HEK293 (cell line): Measurements from ENCODE around the gene SLC25A1.

Source experiments
- CTCF ChIA-PET: fragments of 350-600 bp; formaldehyde crosslinking; extraction: SDS; loops from one replicate; lab custom pipeline; 2021; ENCODE audit warnings: antibody characterized with exemption; lab: Yijun Ruan, JAX
- POLR2A ChIA-PET: fragments of 300-600 bp; formaldehyde crosslinking; extraction: SDS; loops from one replicate; lab custom pipeline; 2020; ENCODE audit warnings: antibody characterized with exemption, inconsistent platforms; lab: Yijun Ruan, JAX
- H3K27ac ChIP-seq: fragments of 200-500 bp; sonication (Bioruptor generic); 2 replicates; pipeline ENCODE4 v1.5.1; 2014; ENCODE audit warnings: low read depth, low read length, control low read depth, inconsistent platforms; ENCODE audit errors: extremely low read depth
- H3K36me3 ChIP-seq, 2 experiments: fragments of 200-500 bp in 1 of 2; sonication (Bioruptor generic) in 1 of 2; 1 replicate in 1 of 2; 2 replicates in 1 of 2; pipeline ENCODE4 v1.5.1; 2014 to 2017; ENCODE audit warnings: inconsistent platforms in 2 of 2, low read length in 2 of 2; ENCODE audit not compliant: control insufficient read depth in 2 of 2, insufficient read depth in 1 of 2
- H3K4me1 ChIP-seq: fragments of 200-500 bp; sonication (Bioruptor generic); 2 replicates; pipeline ENCODE4 v1.5.1; 2014; ENCODE audit warnings: mild to moderate bottlenecking, low read length, inconsistent platforms; ENCODE audit not compliant: control insufficient read depth, insufficient read depth
- H3K4me3 ChIP-seq: 2 replicates; pipeline ENCODE4 v1.5.1; 2011; ENCODE audit warnings: low read depth, mild to moderate bottlenecking, control low read depth, low read length, moderate library complexity
- H3K9me3 ChIP-seq: fragments of 200-500 bp; sonication (Bioruptor generic); 2 replicates; pipeline ENCODE4 v1.5.1; 2014; ENCODE audit warnings: low read depth, low read length, inconsistent platforms; ENCODE audit not compliant: control insufficient read depth, insufficient read depth
- KLF8 ChIP-seq: fragments of 450-650 bp; formaldehyde crosslinking; IDR thresholded peaks from 2 replicates; pipeline ENCODE4 v1.5.1; 2016; ENCODE audit warnings: missing biosample characterization, missing genetic modification characterization
- OSR2 ChIP-seq: fragments of 450-650 bp; formaldehyde crosslinking; IDR thresholded peaks from 2 replicates; pipeline ENCODE4 v1.5.1; 2016; ENCODE audit warnings: missing biosample characterization, missing genetic modification characterization
- RBAK ChIP-seq: fragments of 450-650 bp; formaldehyde crosslinking; IDR thresholded peaks from 2 replicates; pipeline ENCODE4 v1.5.1; 2016; ENCODE audit warnings: missing biosample characterization, missing genetic modification characterization
- YY1 ChIP-seq: fragments of 450-650 bp; formaldehyde crosslinking; IDR thresholded peaks from 2 replicates; pipeline ENCODE4 v1.5.1; 2018; ENCODE audit warnings: missing biosample characterization, missing genetic modification characterization
- ZBTB1 ChIP-seq: fragments of 450-650 bp; formaldehyde crosslinking; IDR thresholded peaks from 2 replicates; pipeline ENCODE4 v1.5.1; 2016; ENCODE audit warnings: missing biosample characterization, missing genetic modification characterization
- ZNF114 ChIP-seq: fragments of 450-650 bp; formaldehyde crosslinking; IDR thresholded peaks from 2 replicates; pipeline ENCODE4 v1.5.0; 2017; ENCODE audit warnings: missing biosample characterization, missing genetic modification characterization
- ZNF121 ChIP-seq: fragments of 450-650 bp; formaldehyde crosslinking; IDR thresholded peaks from 2 replicates; pipeline ENCODE4 v1.5.1; 2016; ENCODE audit warnings: missing biosample characterization, missing genetic modification characterization
- ZNF19 ChIP-seq: fragments of 450-650 bp; formaldehyde crosslinking; IDR thresholded peaks from 2 replicates; pipeline ENCODE4; 2016; ENCODE audit warnings: missing biosample characterization, missing genetic modification characterization, low read depth
- ZNF221 ChIP-seq: fragments of 450-650 bp; formaldehyde crosslinking; IDR thresholded peaks from 2 replicates; pipeline ENCODE4 v1.5.1; 2017; ENCODE audit warnings: missing biosample characterization, missing genetic modification characterization, borderline replicate concordance
- ZNF266 ChIP-seq: fragments of 450-650 bp; formaldehyde crosslinking; IDR thresholded peaks from 2 replicates; pipeline ENCODE4 v1.5.1; 2016; ENCODE audit warnings: missing biosample characterization, missing genetic modification characterization, low read depth
- ZNF530 ChIP-seq: fragments of 450-650 bp; formaldehyde crosslinking; IDR thresholded peaks from 2 replicates; pipeline ENCODE4 v1.5.1; 2016; ENCODE audit warnings: low read depth, missing biosample characterization, missing genetic modification characterization
- ZNF548 ChIP-seq: fragments of 450-650 bp; formaldehyde crosslinking; IDR thresholded peaks from 2 replicates; pipeline ENCODE4 v1.5.1; 2016; ENCODE audit warnings: missing biosample characterization, missing genetic modification characterization
- ZNF707 ChIP-seq: fragments of 450-650 bp; formaldehyde crosslinking; IDR thresholded peaks from 2 replicates; pipeline ENCODE4 v1.5.1; 2016; ENCODE audit warnings: missing biosample characterization, missing genetic modification characterization
- ZSCAN30 ChIP-seq: fragments of 450-650 bp; IDR thresholded peaks from 2 replicates; pipeline ENCODE4 v1.5.1; 2018; ENCODE audit warnings: missing biosample characterization, mild to moderate bottlenecking, missing genetic modification characterization, moderate library complexity
- TF ChIP-seq, protein P1 (sequence below): fragments of 450-650 bp; formaldehyde crosslinking; IDR thresholded peaks from 2 replicates; pipeline ENCODE4 v1.5.1; 2016; ENCODE audit warnings: missing biosample characterization, missing genetic modification characterization
- TF ChIP-seq, protein P2 (sequence below): fragments of 450-650 bp; formaldehyde crosslinking; IDR thresholded peaks from 2 replicates; pipeline ENCODE4 v1.5.1; 2016; ENCODE audit warnings: missing biosample characterization, missing genetic modification characterization
- TF ChIP-seq, protein P3 (sequence below): fragments of 450-650 bp; formaldehyde crosslinking; IDR thresholded peaks from 2 replicates; pipeline ENCODE4 v1.5.1; 2016; ENCODE audit warnings: missing biosample characterization, missing genetic modification characterization
- TF ChIP-seq, protein P4 (sequence below): fragments of 450-650 bp; formaldehyde crosslinking; IDR thresholded peaks from 2 replicates; pipeline ENCODE4 v1.5.1; 2016; ENCODE audit warnings: missing biosample characterization, missing genetic modification characterization

The SLC25A1 gene

DNA sequence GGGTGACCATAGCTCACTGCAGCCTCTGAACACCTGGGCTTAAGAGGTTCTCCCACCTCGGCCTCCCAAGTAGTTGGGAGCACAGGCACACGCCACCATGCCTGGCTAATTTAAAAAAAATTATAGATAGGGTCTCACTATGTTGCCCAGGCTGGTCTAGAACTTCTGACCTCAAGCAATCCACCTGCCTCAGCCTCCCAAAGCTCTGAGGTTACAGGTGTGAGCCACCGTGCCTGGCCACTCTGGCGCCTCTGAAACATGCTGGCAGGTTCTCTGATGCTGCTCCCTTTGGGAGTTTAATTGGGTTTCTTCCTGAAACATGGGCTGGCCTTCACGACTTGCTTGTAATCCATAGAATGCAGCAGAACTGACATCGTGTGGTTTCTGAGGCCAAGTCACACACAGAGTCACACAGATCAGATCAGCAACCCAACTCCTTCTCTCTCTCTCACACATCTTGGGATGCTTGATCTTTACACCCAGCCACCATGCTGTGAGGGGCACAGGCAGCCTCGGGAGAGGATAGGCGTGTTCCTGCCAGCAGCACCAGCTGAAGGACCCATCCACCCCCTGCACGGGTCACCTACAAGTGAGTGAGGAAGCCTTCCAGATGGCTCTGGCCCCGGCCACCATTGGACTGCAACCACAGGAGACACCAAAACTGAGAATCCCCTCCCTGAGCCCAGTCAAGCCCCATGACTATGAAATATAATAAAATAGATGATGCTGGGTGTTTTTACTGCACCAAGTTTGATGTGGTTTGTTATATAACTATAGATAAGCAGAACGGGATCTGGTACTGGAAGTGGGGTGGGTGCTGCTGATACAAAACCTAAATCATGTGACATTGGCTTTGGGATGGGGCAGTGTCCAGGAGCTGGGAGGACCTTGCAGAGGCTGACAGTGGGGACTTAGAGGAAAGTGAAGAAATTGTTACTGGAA, 25.3 kb downstream of the SLC25A1 start:
- TF ChIP-seq ZNF121 (tag by site-specific recombination) (0 out of 2 replicates have a peak, but pooled peaks have one; percentile 43), ZNF707 (tag by site-specific recombination) (peak; percentile 83), ZSCAN30 (no peak)
- ChIA-PET CTCF (interaction anchor here (3.6 kb wide), 1 partner anchor 8 kb away, joined by 27 read pairs; the partner anchor contains the start of gene ESS2), POLR2A (interaction anchor here (0.6 to 2.2 kb wide), 4 partner anchors 9 to 1004 kb away, joined by 3 to 7 read pairs (median 4); partner anchors contain the start of genes ESS2 and SLC25A1)

DNA sequence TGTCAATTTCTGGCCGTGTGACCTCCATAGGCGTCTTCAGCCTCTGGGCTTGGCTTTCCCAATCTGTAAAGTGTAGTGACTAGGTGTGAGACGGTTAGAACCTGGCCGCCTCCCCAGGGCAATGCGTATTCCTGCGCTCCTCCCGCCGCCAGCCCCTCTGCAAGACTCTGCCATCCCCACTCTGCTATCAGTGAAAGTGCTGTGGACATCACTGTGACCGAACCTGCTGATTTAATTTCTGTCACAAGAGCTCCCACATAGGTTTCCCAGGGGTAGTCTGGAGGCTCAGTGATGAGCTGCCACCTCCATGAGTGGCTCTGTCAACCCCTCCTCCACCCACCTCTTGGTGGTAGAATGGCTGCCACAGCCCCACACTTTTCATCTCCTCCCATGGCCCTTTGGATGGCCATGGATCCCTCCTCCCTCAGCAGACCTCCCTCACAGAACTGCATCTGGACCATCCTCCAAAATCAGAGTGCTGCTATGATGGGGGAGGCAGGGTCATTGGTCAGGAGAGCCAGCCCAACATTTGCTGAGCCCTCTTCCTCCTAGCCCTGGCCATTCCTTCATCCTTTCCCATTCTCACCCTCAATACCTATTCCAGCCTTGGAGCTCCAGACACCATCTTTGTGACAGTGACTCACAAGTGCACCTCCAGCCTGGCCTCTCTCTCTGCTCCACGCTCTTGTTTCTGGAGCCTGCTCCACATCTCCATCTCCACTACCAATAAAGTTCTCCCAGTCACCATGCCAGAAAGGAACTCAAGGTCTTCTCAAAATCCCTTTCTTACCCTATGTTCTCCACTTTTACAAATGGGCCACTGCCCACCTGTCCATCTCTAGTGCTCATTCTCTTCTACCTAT, 27.0 kb downstream of the SLC25A1 start:
- POLR2A ChIA-PET = interaction anchor here (0.8 to 1.3 kb wide), 2 partner anchors 21 to 22 kb away, joined by 3 to 4 read pairs; no protein-coding TSS in a partner anchor
- no peaks in the 10 kb centered on the region for H3K36me3 ChIP-seq
- TF ChIP-seq, protein P1, sequence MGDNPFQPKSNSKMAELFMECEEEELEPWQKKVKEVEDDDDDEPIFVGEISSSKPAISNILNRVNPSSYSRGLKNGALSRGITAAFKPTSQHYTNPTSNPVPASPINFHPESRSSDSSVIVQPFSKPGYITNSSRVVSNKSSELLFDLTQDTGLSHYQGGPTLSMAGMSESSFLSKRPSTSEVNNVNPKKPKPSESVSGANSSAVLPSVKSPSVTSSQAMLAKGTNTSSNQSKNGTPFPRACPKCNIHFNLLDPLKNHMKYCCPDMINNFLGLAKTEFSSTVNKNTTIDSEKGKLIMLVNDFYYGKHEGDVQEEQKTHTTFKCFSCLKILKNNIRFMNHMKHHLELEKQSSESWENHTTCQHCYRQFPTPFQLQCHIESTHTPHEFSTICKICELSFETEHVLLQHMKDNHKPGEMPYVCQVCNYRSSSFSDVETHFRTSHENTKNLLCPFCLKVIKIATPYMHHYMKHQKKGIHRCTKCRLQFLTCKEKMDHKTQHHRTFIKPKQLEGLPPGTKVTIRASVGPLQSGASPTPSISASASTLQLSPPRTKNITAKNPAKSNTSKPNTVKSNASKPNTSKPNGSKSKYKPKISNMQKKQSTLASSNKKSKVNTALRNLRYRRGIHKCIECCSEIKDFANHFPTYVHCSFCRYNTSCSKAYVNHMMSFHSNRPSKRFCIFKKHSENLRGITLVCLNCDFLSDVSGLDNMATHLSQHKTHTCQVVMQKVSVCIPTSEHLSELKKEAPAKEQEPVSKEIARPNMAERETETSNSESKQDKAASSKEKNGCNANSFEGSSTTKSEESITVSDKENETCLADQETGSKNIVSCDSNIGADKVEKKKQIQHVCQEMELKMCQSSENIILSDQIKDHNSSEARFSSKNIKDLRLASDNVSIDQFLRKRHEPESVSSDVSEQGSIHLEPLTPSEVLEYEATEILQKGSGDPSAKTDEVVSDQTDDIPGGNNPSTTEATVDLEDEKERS (tag by site-specific recombination) = 0 out of 2 replicates have a peak, but pooled peaks have one; percentile 70
- TF ChIP-seq OSR2 (tag by site-specific recombination) (no peak), KLF8 (0 out of 2 replicates have a peak, but pooled peaks have one; percentile 26)
- TF ChIP-seq, protein P2, sequence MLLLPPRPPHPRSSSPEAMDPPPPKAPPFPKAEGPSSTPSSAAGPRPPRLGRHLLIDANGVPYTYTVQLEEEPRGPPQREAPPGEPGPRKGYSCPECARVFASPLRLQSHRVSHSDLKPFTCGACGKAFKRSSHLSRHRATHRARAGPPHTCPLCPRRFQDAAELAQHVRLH = peak; percentile 84
- TF ChIP-seq, all 188 proteins: peak for 3
- Histone ChIP-seq H3K27ac (no peak overlapping the region), H3K4me3 (no peak overlapping the region), H3K9me3 (no peaks in the 10 kb centered on the region), H3K4me1 (no peaks in the 10 kb centered on the region)
- CTCF ChIA-PET = interaction anchor here (0.6 kb wide), 1 partner anchor 456 kb away, joined by 3 read pairs; no protein-coding TSS in a partner anchor

More for the DNA sequence above, 25.3 kb downstream of the SLC25A1 start:
- no peak overlapping the region for H3K27ac ChIP-seq
- no peaks in the 10 kb centered on the region for H3K9me3 ChIP-seq
- H3K36me3 ChIP-seq = no peaks in the 10 kb centered on the region
- no peaks in the 10 kb centered on the region for H3K4me1 ChIP-seq
- H3K4me3 ChIP-seq = no peak overlapping the region

DNA sequence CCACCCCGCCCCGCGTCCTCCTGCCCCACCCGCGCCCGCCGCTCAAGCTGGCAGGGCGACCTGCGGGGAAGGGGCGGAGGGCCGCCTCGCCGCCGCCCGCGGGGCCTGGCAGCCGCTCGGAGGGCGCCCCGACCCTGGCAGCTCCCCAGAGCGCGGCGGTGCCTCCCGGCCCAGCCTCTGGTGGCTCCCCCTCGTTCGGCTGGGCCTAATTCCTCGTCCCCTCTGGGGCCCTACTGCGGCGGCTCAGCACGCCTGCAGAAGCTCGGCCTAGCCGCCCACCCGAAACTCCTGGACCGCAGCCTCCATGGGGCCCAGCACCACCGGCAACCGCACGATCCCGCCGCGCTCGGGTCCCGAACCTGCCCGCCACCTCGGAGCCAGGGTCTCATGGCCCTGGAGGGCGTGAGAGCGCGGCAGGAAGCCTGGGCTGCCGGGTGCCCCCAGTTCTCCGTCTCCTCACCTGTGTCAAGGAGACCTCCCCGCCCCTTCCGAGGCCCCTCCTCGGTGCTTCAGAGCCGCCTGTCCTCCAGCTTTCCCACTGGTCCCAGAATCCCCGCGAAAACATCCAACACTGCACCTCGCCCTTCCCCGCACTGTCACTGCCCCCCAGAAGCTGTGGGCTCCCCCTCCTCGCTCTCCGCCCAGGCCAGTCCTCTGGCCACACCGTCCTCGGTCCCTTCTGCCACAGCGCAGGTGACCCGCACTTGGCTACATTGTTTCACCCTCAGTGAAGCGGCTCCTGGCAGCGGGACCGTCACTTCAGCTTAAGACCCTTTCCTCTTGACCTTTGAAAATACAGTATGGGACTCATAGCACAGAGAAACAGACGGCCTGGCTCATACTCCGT, 27.8 kb downstream of the SLC25A1 start:
- H3K4me3 ChIP-seq = no peak overlapping the region
- no peaks in the 10 kb centered on the region for H3K4me1 ChIP-seq
- ChIA-PET POLR2A (interaction anchor here (1.3 kb wide), 1 partner anchor 23 kb away, joined by 3 read pairs; no protein-coding TSS in a partner anchor), CTCF (no interaction called here)
- no peak overlapping the region for H3K27ac ChIP-seq
- no peaks in the 10 kb centered on the region for H3K9me3 ChIP-seq
- H3K36me3 ChIP-seq = no peaks in the 10 kb centered on the region
- TF ChIP-seq, protein P3, sequence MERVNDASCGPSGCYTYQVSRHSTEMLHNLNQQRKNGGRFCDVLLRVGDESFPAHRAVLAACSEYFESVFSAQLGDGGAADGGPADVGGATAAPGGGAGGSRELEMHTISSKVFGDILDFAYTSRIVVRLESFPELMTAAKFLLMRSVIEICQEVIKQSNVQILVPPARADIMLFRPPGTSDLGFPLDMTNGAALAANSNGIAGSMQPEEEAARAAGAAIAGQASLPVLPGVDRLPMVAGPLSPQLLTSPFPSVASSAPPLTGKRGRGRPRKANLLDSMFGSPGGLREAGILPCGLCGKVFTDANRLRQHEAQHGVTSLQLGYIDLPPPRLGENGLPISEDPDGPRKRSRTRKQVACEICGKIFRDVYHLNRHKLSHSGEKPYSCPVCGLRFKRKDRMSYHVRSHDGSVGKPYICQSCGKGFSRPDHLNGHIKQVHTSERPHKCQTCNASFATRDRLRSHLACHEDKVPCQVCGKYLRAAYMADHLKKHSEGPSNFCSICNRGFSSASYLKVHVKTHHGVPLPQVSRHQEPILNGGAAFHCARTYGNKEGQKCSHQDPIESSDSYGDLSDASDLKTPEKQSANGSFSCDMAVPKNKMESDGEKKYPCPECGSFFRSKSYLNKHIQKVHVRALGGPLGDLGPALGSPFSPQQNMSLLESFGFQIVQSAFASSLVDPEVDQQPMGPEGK = no peak
- TF ChIP-seq, protein P4, sequence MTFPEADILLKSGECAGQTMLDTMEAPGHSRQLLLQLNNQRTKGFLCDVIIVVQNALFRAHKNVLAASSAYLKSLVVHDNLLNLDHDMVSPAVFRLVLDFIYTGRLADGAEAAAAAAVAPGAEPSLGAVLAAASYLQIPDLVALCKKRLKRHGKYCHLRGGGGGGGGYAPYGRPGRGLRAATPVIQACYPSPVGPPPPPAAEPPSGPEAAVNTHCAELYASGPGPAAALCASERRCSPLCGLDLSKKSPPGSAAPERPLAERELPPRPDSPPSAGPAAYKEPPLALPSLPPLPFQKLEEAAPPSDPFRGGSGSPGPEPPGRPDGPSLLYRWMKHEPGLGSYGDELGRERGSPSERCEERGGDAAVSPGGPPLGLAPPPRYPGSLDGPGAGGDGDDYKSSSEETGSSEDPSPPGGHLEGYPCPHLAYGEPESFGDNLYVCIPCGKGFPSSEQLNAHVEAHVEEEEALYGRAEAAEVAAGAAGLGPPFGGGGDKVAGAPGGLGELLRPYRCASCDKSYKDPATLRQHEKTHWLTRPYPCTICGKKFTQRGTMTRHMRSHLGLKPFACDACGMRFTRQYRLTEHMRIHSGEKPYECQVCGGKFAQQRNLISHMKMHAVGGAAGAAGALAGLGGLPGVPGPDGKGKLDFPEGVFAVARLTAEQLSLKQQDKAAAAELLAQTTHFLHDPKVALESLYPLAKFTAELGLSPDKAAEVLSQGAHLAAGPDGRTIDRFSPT (tag by site-specific recombination) = no peak
- no peak for TF ChIP-seq RBAK (tag by site-specific recombination)
- no peak for TF ChIP-seq ZNF19 (tag by site-specific recombination)
- TF ChIP-seq ZNF221 (tag by site-specific recombination) = no peak
- TF ChIP-seq ZNF548 (tag by site-specific recombination) = no peak
- no peak for TF ChIP-seq ZNF707 (tag by site-specific recombination)
- TF ChIP-seq ZNF266 (tag by site-specific recombination) = no peak
- TF ChIP-seq ZBTB1 (tag by site-specific recombination) = no peak
- no peak for TF ChIP-seq YY1 (tag by site-specific recombination)
- no peak for TF ChIP-seq ZNF530 (tag by site-specific recombination)
- TF ChIP-seq ZNF114 = no peak
